Measurements from ENCODE around the gene TBC1D5. TPM values are rescaled to one million over a fixed set of nuclear protein-coding genes. Genes with fewer than 3 reads are reported as not detected.

Gene TBC1D5
- total RNA-seq, 1 experiment from 2014 or later, result 33.9 TPM

GRCh38 chr3:17686613-17687012 is 55.8 kb downstream of the TBC1D5 start (continued):
- TF ChIP-seq REST (IDR thresholded peaks at IDR 0.05; ENCODE audit: low read depth) (no peak), POLR2A (IDR thresholded peaks at IDR 0.05; ENCODE audit: borderline replicate concordance, extremely low read depth, insufficient read depth, insufficient read length) (no peak)

DNA sequence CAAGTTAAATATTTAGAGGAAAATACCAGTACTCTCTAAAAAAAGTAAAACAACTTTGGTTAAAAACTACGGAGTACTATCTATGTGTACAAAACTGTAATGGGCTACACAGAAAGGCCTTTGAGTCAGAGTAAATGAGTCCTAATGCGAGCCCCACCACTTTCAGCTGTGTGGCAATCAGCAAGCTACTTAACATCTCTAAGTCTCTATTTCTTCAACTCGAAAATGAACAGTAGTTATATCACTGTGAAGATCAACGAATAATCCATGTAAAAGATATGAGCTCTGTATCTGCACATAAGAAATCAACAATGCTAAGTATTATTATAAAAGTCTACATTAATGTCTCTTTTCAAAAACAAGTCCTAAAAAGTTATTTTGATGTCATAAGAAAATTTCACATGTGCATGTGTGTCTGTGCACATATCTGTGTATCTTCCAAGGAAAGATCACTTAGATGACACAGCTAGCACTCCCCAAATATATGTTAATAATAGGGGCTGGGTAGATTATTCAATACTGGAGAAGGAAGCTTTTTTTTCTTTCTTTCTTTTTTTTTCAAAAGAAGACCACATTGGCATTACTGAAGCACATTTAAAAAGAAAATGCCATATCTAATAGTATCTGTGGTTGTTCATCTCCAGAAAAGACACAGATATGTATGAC is 58.8 kb downstream of the TBC1D5 start:
- ChIA-PET POLR2A (no interaction called here), CTCF (interaction anchor here (1.5 kb wide), 1 partner anchor 39 kb away, joined by 3 read pairs; no protein-coding TSS in a partner anchor), RAD21 (ENCODE audit: low non-redundant PET in 1 of 2, low total read pairs in 2 of 2, uncharacterized antibody in 2 of 2, unreplicated experiment in 2 of 2) (no interaction called here)
- Histone ChIP-seq H3K27ac (ENCODE audit: low read depth, low read length) (no peak overlapping the region), H3K79me2 (ENCODE audit: insufficient read depth, low read length) (peaks cover 48% of the 10 kb centered on the region), H3K4me2 (ENCODE audit: low read length) (no peak overlapping the region), H2AFZ (ENCODE audit: low read depth, low read length, poor library complexity, severe bottlenecking) (no peak overlapping the region), H3K27me3 (ENCODE audit: insufficient read depth, low read length) (no peaks in the 10 kb centered on the region), H3K36me3 (ENCODE audit: control insufficient read depth in 1 of 2, insufficient read depth in 2 of 2, low read length in 2 of 2) (no peaks in the 10 kb centered on the region), H3K9me3 (ENCODE audit: control insufficient read depth in 1 of 2, insufficient read depth in 1 of 2, low read depth in 1 of 2, low read length in 2 of 2) (no peaks in the 10 kb centered on the region), H3K9me2 (ENCODE audit: insufficient read depth) (no peaks in the 10 kb centered on the region), H3K9ac (ENCODE audit: low read length) (no peak overlapping the region), H3K4me3 (replicated peaks in 1 of 2; ENCODE audit: low read depth in 1 of 2, low read length in 2 of 2) (no peak overlapping the region), H3K4me1 (ENCODE audit: control insufficient read depth in 1 of 2, insufficient read depth in 2 of 2, low read length in 2 of 2) (no peaks in the 10 kb centered on the region), H4K20me1 (ENCODE audit: insufficient read depth) (0 out of 2 replicates have a peak, but pooled peaks cover 6% of the 10 kb centered on the region)
- ATAC-seq (no peak), DNase-seq (ENCODE audit: low read depth, low spot score) (no peak)
- BruUV-seq (replicated peaks), result no TSS peak
- TF ChIP-seq ZBTB33 (IDR thresholded peaks at IDR 0.05; ENCODE audit: extremely low read depth, insufficient replicate concordance, low read length) (no peak), ELF1 (IDR thresholded peaks at IDR 0.05; ENCODE audit: borderline replicate concordance, low read depth) (no peak), REST (IDR thresholded peaks at IDR 0.05; ENCODE audit: low read depth) (no peak)
- intact Hi-C loops (cut with micrococcal nuclease), result loop anchor here (10.0 kb wide), 1 partner anchor 139 kb away; no protein-coding TSS in a partner anchor

Measured in HCT116 (cell line).